GM19025 (cell line): ENCODE measurements around the gene IGSF3.
"Not testable (repeated sequence)": the region's sequence is repeated elsewhere in the genome, so short reads cannot be mapped to it uniquely, and the experiment has no call there.

ENCODE experiments used
- ATAC-seq: cut with Tn5 transposase; IDR thresholded peaks from one replicate; pipeline ENCODE4 v1.9.1; 2021; ENCODE audit warnings: mild to moderate bottlenecking, low read depth, moderate library complexity; ENCODE audit not compliant: unreplicated experiment

The IGSF3 gene

GRCh38 chr1:116634386-116634785 is 33.1 kb downstream of the IGSF3 start:
- ATAC-seq, result not testable (repeated sequence)

GRCh38 chr1:116631996-116632925 is 35.3 kb downstream of the IGSF3 start:
- ATAC-seq, result not testable (repeated sequence)

GRCh38 chr1:116631554-116631953 is 36.0 kb downstream of the IGSF3 start:
- ATAC-seq, result not testable (repeated sequence)

- not testable (repeated sequence) for ATAC-seq
Measured at GRCh38 chr1:116630057-116630456, 37.5 kb downstream of the IGSF3 start.

GRCh38 chr1:116629441-116629840 is 38.1 kb downstream of the IGSF3 start:
- not testable (repeated sequence) for ATAC-seq

GRCh38 chr1:116628448-116628847 is 39.1 kb downstream of the IGSF3 start:
- ATAC-seq, result no peak

GRCh38 chr1:116627357-116627756 is 40.2 kb downstream of the IGSF3 start:
- not testable (repeated sequence) for ATAC-seq

GRCh38 chr1:116626915-116627314 is 40.6 kb downstream of the IGSF3 start:
- not testable (repeated sequence) for ATAC-seq

GRCh38 chr1:116625155-116625554 is 42.4 kb downstream of the IGSF3 start:
- not testable (repeated sequence) for ATAC-seq

- ATAC-seq, result no peak
Measured at GRCh38 chr1:116624040-116624439, 43.5 kb downstream of the IGSF3 start.

GRCh38 chr1:116622496-116622895 is 45.0 kb downstream of the IGSF3 start:
- not testable (repeated sequence) for ATAC-seq

- ATAC-seq, result not testable (repeated sequence)
Measured at GRCh38 chr1:116621756-116622155, 45.8 kb downstream of the IGSF3 start.

GRCh38 chr1:116620392-116620791 is 47.1 kb downstream of the IGSF3 start:
- ATAC-seq, result not testable (repeated sequence)

GRCh38 chr1:116619106-116619505 is 48.4 kb downstream of the IGSF3 start:
- not testable (repeated sequence) for ATAC-seq

- not testable (repeated sequence) for ATAC-seq
Measured at GRCh38 chr1:116617808-116618207, 49.7 kb downstream of the IGSF3 start.

GRCh38 chr1:116613825-116614224 is 53.7 kb downstream of the IGSF3 start:
- ATAC-seq, result not testable (repeated sequence)

- ATAC-seq, result not testable (repeated sequence)
Measured at GRCh38 chr1:116609801-116610371, 57.6 kb downstream of the IGSF3 start.

- not testable (repeated sequence) for ATAC-seq
Measured at GRCh38 chr1:116608841-116609240, 58.7 kb downstream of the IGSF3 start.

- not testable (repeated sequence) for ATAC-seq
Measured at GRCh38 chr1:116608151-116608550, 59.4 kb downstream of the IGSF3 start.

- not testable (repeated sequence) for ATAC-seq
Measured at GRCh38 chr1:116607463-116607862, 60.1 kb downstream of the IGSF3 start.

- not testable (repeated sequence) for ATAC-seq
Measured at GRCh38 chr1:116606067-116606466, 61.5 kb downstream of the IGSF3 start.
